Stimulated activated CD4-positive, alpha-beta T cell treated with anti-CD3 and anti-CD28 coated beads, Interleukin-4, amount 100 ng/mL, for 1 hour (primary cell): ENCODE data around the gene TFAP2D.

Source experiments
- DNase-seq: peaks from one replicate; pipeline ENCODE4 v3.0.0-alpha.2; 2020

TFAP2D gene

GRCh38 chr6:50819904-50820868, 106.9 kb downstream of the TFAP2D start:
- no peak for DNase-seq

- no peak for DNase-seq
Observed at GRCh38 chr6:50820869-50821264, 107.5 kb downstream of the TFAP2D start.

GRCh38 chr6:50821441-50822077, 108.2 kb downstream of the TFAP2D start:
- no peak for DNase-seq

- no peak for DNase-seq
Observed at GRCh38 chr6:50822078-50822476, 108.8 kb downstream of the TFAP2D start.
